NCI-H1417 treated with DMSO at 0.1 percent for 48 hours (cell line): ENCODE measurements around the gene CKAP4.

Experiments used
- DNase-seq: peaks from one replicate; lab custom pipeline; 2025; lab: John Stamatoyannopoulos, UW

Gene CKAP4

GRCh38 chr12:106274012-106274411 is 26.2 kb upstream of the CKAP4 start:
- no peak for DNase-seq

GRCh38 chr12:106273491-106273890 is 25.7 kb upstream of the CKAP4 start:
- no peak for DNase-seq

- DNase-seq = no peak
Measured at GRCh38 chr12:106271575-106272505, 24.0 kb upstream of the CKAP4 start.

- no peak for DNase-seq
Measured at GRCh38 chr12:106269150-106269771, 21.4 kb upstream of the CKAP4 start.

- DNase-seq = no peak
Measured at GRCh38 chr12:106267535-106267934, 19.7 kb upstream of the CKAP4 start.

- DNase-seq = no peak
Measured at GRCh38 chr12:106265116-106265515, 17.3 kb upstream of the CKAP4 start.

- no peak for DNase-seq
Measured at GRCh38 chr12:106258935-106259334, 11.1 kb upstream of the CKAP4 start.

- DNase-seq = no peak
Measured at GRCh38 chr12:106258226-106258625, 10.4 kb upstream of the CKAP4 start.

- no peak for DNase-seq
Measured at GRCh38 chr12:106256524-106256923, 8.7 kb upstream of the CKAP4 start.

GRCh38 chr12:106255952-106256351 is 8.1 kb upstream of the CKAP4 start:
- DNase-seq = no peak

- DNase-seq = no peak
Measured at GRCh38 chr12:106255493-106255892, 7.7 kb upstream of the CKAP4 start.

- DNase-seq = no peak
Measured at GRCh38 chr12:106254724-106255123, 6.9 kb upstream of the CKAP4 start.

GRCh38 chr12:106251631-106252455 is 4.0 kb upstream of the CKAP4 start:
- no peak for DNase-seq

GRCh38 chr12:106249411-106250135 is 1.8 kb upstream of the CKAP4 start:
- no peak for DNase-seq

GRCh38 chr12:106248846-106249371 is 1.1 kb upstream of the CKAP4 start:
- no peak for DNase-seq

- DNase-seq = no peak
Measured at GRCh38 chr12:106248312-106248845, 559 bp upstream of the CKAP4 start.

- no peak for DNase-seq
Measured at GRCh38 chr12:106246891-106247673, 738 bp downstream of the CKAP4 start.

GRCh38 chr12:106245767-106246166 is 2.1 kb downstream of the CKAP4 start:
- no peak for DNase-seq

GRCh38 chr12:106243620-106244019 is 4.2 kb downstream of the CKAP4 start:
- no peak for DNase-seq

GRCh38 chr12:106240821-106241220 is 7.0 kb downstream of the CKAP4 start:
- no peak for DNase-seq

GRCh38 chr12:106239951-106240335 is 7.9 kb downstream of the CKAP4 start:
- DNase-seq = no peak
